Esophagus (tissue), 2 donors: ENCODE data around the gene GRID1. TPM values are rescaled to one million over a fixed set of nuclear protein-coding genes. Genes with fewer than 3 reads are reported as not detected.
"Not testable (repeated sequence)": the region's sequence is repeated elsewhere in the genome, so short reads cannot be mapped to it uniquely, and the experiment has no call there.

Source experiments
- H3K27ac ChIP-seq, 2 donors: one replicate each; pipeline ENCODE4 v1.5.1; 2013; ENCODE audit warnings: low read depth in 2 of 2, mild to moderate bottlenecking in 2 of 2, inconsistent platforms in 1 of 2, low read length in 1 of 2, moderate library complexity in 1 of 2
- H3K27me3 ChIP-seq, 2 donors: one replicate each; pipeline ENCODE4 v1.6.1; 2013; ENCODE audit warnings: low read length in 2 of 2, control low read depth in 1 of 2, mild to moderate bottlenecking in 1 of 2; ENCODE audit not compliant: insufficient read depth in 2 of 2, control insufficient read depth in 1 of 2
- H3K36me3 ChIP-seq, 2 donors: one replicate each; pipeline ENCODE4 v1.6.1; 2013; ENCODE audit warnings: low read length in 1 of 2; ENCODE audit not compliant: control insufficient read depth in 2 of 2, insufficient read depth in 2 of 2
- H3K4me1 ChIP-seq, 2 donors: one replicate each; pipeline ENCODE4 v1.6.1; 2013; ENCODE audit warnings: low read length in 1 of 2; ENCODE audit not compliant: control insufficient read depth in 2 of 2, insufficient read depth in 2 of 2
- H3K4me3 ChIP-seq, 2 donors: one replicate each; pipeline ENCODE4 v1.5.1; 2013; ENCODE audit warnings: low read length in 2 of 2, mild to moderate bottlenecking in 2 of 2, low read depth in 1 of 2, moderate library complexity in 1 of 2
- H3K9me3 ChIP-seq, 2 donors: one replicate each; pipeline ENCODE4 v1.6.1; 2013; ENCODE audit warnings: mild to moderate bottlenecking in 2 of 2, low read depth in 1 of 2, low read length in 1 of 2, moderate library complexity in 1 of 2; ENCODE audit not compliant: control insufficient read depth in 2 of 2, insufficient read depth in 1 of 2
- WGBS, 2 donors: extraction: QIAGEN DNeasy Blood & Tissue Kit; methylation state at CpG; one replicate each; pipeline ENCODE4 v1.1.7; 2013; 5-methylcytosine and 5-hydroxymethylcytosine counted together
- polyA plus RNA-seq, 2 donors: library from polyadenylated mRNA; stranded (reverse); fragments of 200-250 nt; gene quantifications; one replicate each; pipeline ENCODE4 v1.2.3, GENCODE V29; 2013
- donor health status: healthy with polysubstance abuse.
- donor health status: Bipolar disorder and iron deficiency.

GRID1 gene
- polyA plus RNA-seq, 2 donors: 0.04 to 0.32 TPM

- H3K4me1 ChIP-seq, H3K27me3 ChIP-seq, H3K36me3 ChIP-seq, H3K27ac ChIP-seq, H3K4me3 ChIP-seq, H3K9me3 ChIP-seq: not testable (repeated sequence)
- WGBS, 2 donors: 78 to 81% methylated on average over 4 of the region's 4 CpGs
These were observed 667.5 kb downstream of the GRID1 start for GRCh38 chr10:85699066-85699465.

DNA sequence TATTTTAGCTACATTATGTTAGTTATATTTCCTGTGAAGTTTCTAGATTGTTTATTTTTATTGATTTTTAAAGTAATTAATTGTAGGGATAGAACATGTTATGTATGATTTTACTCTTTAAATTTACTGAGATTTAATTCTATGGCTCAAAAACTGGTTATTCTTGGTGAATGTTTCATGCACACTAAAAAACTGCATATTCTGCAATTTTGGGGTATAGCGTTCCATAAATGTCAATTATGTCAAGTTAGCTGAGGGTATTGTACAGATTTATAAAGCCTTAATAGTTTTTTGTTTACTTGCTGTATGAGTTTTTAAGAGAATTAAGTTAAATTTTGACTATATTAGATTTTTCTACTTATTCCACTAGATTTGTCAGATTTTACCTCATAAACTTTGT, 669.7 kb downstream of the GRID1 start:
- Histone ChIP-seq H3K36me3 (no peaks in the 10 kb centered on the region), H3K27ac (no peak overlapping the region), H3K4me3 (no peak overlapping the region), H3K9me3 (no peaks in the 10 kb centered on the region), H3K4me1 (no peaks in the 10 kb centered on the region), H3K27me3 (no peaks in the 10 kb centered on the region)
- WGBS, 2 donors: 83% methylated on average over 1 of the region's 1 CpG

DNA sequence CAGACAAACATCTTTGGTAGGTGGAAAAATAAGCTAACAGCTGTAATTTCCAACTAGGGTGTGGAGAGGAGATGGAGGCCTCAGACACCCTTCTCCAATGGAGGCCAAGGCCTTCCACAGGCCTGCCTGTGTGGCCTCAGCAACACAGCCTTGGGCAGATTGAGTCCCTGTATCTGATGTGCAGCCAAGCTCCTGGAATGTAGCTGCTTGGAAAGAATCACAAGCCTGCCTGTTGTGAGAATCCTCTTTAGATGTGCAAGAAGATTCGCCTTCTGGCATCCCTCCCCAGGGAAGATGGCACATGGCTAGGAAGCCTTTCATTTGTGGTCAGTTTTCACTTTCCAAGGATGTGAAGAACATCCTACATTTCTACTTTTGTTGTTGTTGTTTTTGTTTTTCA, 684.0 kb downstream of the GRID1 start:
- no peaks in the 10 kb centered on the region for H3K36me3 ChIP-seq
- H3K27ac ChIP-seq: no peak overlapping the region
- no peaks in the 10 kb centered on the region for H3K27me3 ChIP-seq
- no peak overlapping the region for H3K4me3 ChIP-seq
- no peaks in the 10 kb centered on the region for H3K9me3 ChIP-seq
- 87 to 89% methylated on average over 1 of the region's 1 CpG for WGBS, 2 donors
- no peaks in the 10 kb centered on the region for H3K4me1 ChIP-seq

GRCh38 chr10:85679710-85680109, 686.9 kb downstream of the GRID1 start:
- no peak overlapping the region for H3K4me3 ChIP-seq
- no peak overlapping the region for H3K27ac ChIP-seq
- H3K9me3 ChIP-seq: no peaks in the 10 kb centered on the region
- 79% methylated on average over 4 of the region's 4 CpGs for WGBS, 2 donors
- no peaks in the 10 kb centered on the region for H3K36me3 ChIP-seq
- H3K27me3 ChIP-seq: no peaks in the 10 kb centered on the region
- H3K4me1 ChIP-seq: no peaks in the 10 kb centered on the region

GRCh38 chr10:85679061-85679460, 687.5 kb downstream of the GRID1 start:
- no peaks in the 10 kb centered on the region for H3K27me3 ChIP-seq
- H3K9me3 ChIP-seq: peaks cover 0 to under 1% of the 10 kb centered on the region in 2 donors
- WGBS, 2 donors: 79 to 83% methylated on average over 2 of the region's 2 CpGs
- H3K36me3 ChIP-seq: no peaks in the 10 kb centered on the region
- no peak overlapping the region for H3K27ac ChIP-seq
- H3K4me1 ChIP-seq: no peaks in the 10 kb centered on the region
- H3K4me3 ChIP-seq: no peak overlapping the region

- Histone ChIP-seq H3K9me3 (peaks cover 0 to 2% of the 10 kb centered on the region in 2 donors), H3K27me3 (no peaks in the 10 kb centered on the region), H3K4me1 (no peaks in the 10 kb centered on the region), H3K27ac (no peak overlapping the region), H3K4me3 (no peak overlapping the region), H3K36me3 (no peaks in the 10 kb centered on the region)
- WGBS, 2 donors: 55 to 70% methylated on average over 4 of the region's 4 CpGs
These were observed 691.7 kb downstream of the GRID1 start for GRCh38 chr10:85674851-85675250.

DNA sequence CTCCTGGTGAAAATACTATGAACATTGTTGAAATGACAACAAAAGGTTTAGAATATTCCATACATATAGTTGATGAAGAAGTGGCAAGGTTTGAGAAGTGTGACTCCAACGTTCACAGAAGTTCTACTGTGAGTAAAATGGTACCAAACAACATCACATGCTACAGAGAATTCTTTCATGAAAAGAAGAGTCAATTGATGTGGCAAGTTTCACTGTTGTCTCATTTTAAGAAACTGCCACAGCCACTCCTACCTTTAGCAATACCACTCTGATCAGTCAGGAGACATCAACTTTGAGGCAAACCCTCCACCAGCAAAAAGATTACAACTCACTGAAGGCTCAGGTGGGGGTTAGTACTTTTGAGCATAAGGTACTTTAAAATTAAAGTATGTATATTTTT, 693.3 kb downstream of the GRID1 start:
- Histone ChIP-seq H3K27ac (no peak overlapping the region), H3K36me3 (no peaks in the 10 kb centered on the region), H3K4me1 (no peaks in the 10 kb centered on the region), H3K4me3 (no peak overlapping the region), H3K27me3 (no peaks in the 10 kb centered on the region), H3K9me3 (peaks cover 0 to 2% of the 10 kb centered on the region in 2 donors)
- 64 to 86% methylated on average over 1 of the region's 1 CpG for WGBS, 2 donors

- WGBS, 2 donors: 81 to 86% methylated on average over 1 of the region's 1 CpG
- Histone ChIP-seq H3K4me3 (no peak overlapping the region), H3K27ac (no peak overlapping the region), H3K27me3 (no peaks in the 10 kb centered on the region), H3K9me3 (peaks cover 2 to 6% of the 10 kb centered on the region in 2 donors), H3K36me3 (no peaks in the 10 kb centered on the region), H3K4me1 (no peaks in the 10 kb centered on the region)
These were observed 695.1 kb downstream of the GRID1 start for GRCh38 chr10:85671530-85671929.

DNA sequence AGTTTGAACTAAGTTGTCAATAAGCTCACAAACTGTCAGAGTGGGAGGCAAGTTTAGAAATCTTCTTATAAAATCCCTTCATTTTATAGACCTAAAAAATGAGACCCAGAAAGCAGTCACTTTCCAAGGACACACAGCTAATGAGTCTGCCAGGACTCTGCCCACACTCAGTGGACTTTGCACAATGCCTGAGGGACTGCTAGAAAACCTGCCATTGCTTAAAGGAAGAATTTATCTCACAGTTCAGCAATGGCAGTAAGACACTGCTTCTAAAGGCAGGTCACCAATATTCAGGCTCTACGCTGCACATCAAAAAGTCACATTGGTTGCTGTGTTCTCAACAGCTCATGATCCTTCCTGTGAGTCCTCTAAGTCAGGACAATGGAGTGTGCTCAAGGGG, 698.1 kb downstream of the GRID1 start:
- Histone ChIP-seq H3K9me3 (peaks cover 0 to 6% of the 10 kb centered on the region in 2 donors), H3K36me3 (no peaks in the 10 kb centered on the region), H3K27me3 (no peaks in the 10 kb centered on the region), H3K4me1 (no peaks in the 10 kb centered on the region), H3K4me3 (no peak overlapping the region), H3K27ac (no peak overlapping the region)
- WGBS, 2 donors: 93 to 97% methylated on average over 1 of the region's 1 CpG

DNA sequence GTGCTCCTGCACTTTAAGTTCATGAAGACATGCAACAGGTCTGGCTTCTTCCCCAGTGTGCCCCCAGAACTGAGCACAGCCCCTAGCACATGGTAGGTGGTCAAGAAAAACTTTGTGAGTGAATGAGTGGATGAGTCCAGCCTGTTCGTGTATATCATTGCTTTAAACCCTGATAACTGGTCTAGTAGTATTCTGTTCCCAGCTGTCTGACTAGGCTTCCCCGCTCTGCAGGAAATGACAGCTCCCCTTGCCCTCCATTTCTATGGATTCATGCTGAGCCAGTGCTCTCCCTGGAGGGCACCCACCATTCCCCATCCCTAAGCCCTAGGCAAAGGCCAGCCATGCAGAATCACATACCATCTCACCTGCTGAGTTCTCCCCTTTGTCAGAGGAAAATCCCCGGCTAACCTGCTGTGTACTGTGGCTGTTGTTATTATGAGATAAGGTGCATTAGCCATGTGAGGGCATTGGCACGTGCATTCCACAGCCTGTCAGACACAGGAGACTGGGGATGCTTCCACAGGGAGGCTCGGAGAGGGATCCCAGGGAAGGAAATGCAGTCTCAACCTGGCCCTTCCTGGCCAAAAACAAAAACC, 698.9 kb downstream of the GRID1 start:
- no peak overlapping the region for H3K4me3 ChIP-seq
- no peaks in the 10 kb centered on the region for H3K4me1 ChIP-seq
- no peaks in the 10 kb centered on the region for H3K27me3 ChIP-seq
- H3K27ac ChIP-seq: no peak overlapping the region
- H3K36me3 ChIP-seq: no peaks in the 10 kb centered on the region
- WGBS, 2 donors: 44 to 48% methylated on average over 5 of the region's 5 CpGs
- H3K9me3 ChIP-seq: peaks cover 0 to 6% of the 10 kb centered on the region in 2 donors
